ENCODE results near the gene MAX. TPM values are rescaled to one million over a fixed set of nuclear protein-coding genes. Genes with fewer than 3 reads are reported as not detected.

Gene MAX
- total and polyA plus RNA-seq, 2 donors (not counting 1 experiment from before 2014, with no cell fraction given), result 98.6 to 130 TPM

- CTCF ChIA-PET, result interaction anchor here (0.8 kb wide), 1 partner anchor 9 kb away, joined by 3 read pairs; no protein-coding TSS in a partner anchor
Observed at GRCh38 chr14:65117769-65118745, 15.7 kb upstream of the MAX start.

More at GRCh38 chr14:65117769-65118745, 15.7 kb upstream of the MAX start:
- Histone ChIP-seq H3K4me1 (ENCODE audit: control insufficient read depth in 2 of 2, insufficient read depth in 2 of 2, low read length in 2 of 2) (no peaks in the 10 kb centered on the region), H3K9me3 (ENCODE audit: control extremely low read depth in 1 of 3, control insufficient read depth in 2 of 3, insufficient read depth in 1 of 3, low read length in 2 of 3) (peaks cover 0 to 14% (median 0%) of the 10 kb centered on the region in 3 donors), H3K27me3 (replicated peaks in 1 of 4; ENCODE audit: control extremely low read depth in 1 of 4, control insufficient read depth in 3 of 4, insufficient read depth in 4 of 4, low read length in 3 of 4) (no peaks in the 10 kb centered on the region), H3K27ac (ENCODE audit: low read length in 2 of 2) (no peak overlapping the region), H3K79me2 (ENCODE audit: control insufficient read depth, insufficient read depth, low read length) (no peaks in the 10 kb centered on the region), H2AFZ (ENCODE audit: insufficient read depth, low read depth, low read length, poor library complexity, severe bottlenecking) (no peak overlapping the region), H3K4me2 (replicated peaks; ENCODE audit: low read depth, low read length, poor library complexity, severe bottlenecking) (no peak overlapping the region), H3K9ac (ENCODE audit: low read length) (no peak overlapping the region), H4K20me1 (ENCODE audit: control insufficient read depth, insufficient read depth, low read length, poor library complexity, severe bottlenecking) (no peaks in the 10 kb centered on the region), H3K4me3 (ENCODE audit: control extremely low read depth in 1 of 5, extremely low read depth in 1 of 5, insufficient read depth in 1 of 5, low read depth in 2 of 5, low read length in 4 of 5) (no peak overlapping the region), H3K36me3 (replicated peaks in 1 of 2; ENCODE audit: control extremely low read depth in 1 of 2, control insufficient read depth in 1 of 2, extremely low read depth in 1 of 2, insufficient read depth in 2 of 2, low read length in 1 of 2) (no peaks in the 10 kb centered on the region)
- Mint-ChIP-seq H3K4me3 (no peak overlapping the region), H3K9me3 (ENCODE audit: insufficient read depth) (no peaks in the 10 kb centered on the region), H3K27me3 (no peaks in the 10 kb centered on the region), H3K27ac (no peak overlapping the region), H3K4me1 (peaks cover 4% of the 10 kb centered on the region)
- intact Hi-C loops (cut with micrococcal nuclease), result no loop called here
- DNase-seq (no peak), ATAC-seq (ENCODE audit: low read depth) (no peak)
- POLR2A ChIA-PET, result no interaction called here
- WGBS (ENCODE audit: insufficient coverage), result 92% methylated on average over 6 of the region's 15 CpGs
- TF ChIP-seq CTCF (IDR thresholded peaks at IDR 0.05), result no peak
- no peak for TF ChIP-seq EZH2 (IDR thresholded peaks at IDR 0.05; ENCODE audit: borderline replicate concordance, insufficient read depth, low read depth, low read length, poor library complexity, severe bottlenecking)
